ENCODE measurements around the gene CREM.
"Not testable (repeated sequence)": the region's sequence is repeated elsewhere in the genome, so short reads cannot be mapped to it uniquely, and the experiment has no call there.

CREM gene

DNA sequence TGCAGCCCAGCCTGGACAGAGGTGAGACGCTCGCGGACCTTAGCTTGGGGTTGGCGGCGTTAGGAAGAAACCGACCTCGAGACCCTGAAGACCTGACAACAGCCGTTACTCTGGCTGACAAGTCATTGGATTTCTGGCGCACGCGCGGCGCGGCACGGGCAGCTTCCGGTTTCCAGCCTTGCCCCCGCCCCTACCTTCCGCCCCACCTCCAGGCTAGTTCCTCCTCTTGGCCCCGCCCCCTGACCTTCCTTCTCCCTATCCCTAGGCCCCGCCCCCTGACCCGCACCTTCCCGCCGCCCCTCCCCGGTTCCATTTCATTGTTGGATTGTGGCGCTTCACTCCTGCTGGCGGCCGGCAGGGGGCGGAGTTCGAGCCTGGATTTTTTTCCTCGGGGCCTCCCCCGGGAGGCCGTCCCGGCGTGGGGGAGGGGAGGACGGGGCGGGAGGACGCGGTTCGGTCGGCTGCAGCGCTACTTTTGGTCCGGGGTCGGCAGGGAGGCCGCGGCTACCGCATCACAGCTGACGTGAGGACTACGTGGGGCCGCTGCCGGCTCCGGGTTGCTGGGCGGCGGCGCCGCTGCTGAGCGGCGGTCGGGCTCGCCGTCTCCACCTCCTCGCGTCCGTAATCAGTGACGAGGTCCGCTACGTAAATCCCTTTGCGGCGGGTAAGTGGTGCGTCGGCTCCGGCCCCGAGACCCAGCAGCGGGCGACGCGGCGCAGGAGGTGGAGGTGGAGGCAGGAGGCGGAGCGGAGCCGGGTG, at the start of gene CREM:
Gene CREM, plus strand, starts transcription at position 317 of the 759 bp plus-strand sequence. CDS start 10,990 bp downstream, outside the sequence.
- DNase-seq, result peak; percentile 99

DNA sequence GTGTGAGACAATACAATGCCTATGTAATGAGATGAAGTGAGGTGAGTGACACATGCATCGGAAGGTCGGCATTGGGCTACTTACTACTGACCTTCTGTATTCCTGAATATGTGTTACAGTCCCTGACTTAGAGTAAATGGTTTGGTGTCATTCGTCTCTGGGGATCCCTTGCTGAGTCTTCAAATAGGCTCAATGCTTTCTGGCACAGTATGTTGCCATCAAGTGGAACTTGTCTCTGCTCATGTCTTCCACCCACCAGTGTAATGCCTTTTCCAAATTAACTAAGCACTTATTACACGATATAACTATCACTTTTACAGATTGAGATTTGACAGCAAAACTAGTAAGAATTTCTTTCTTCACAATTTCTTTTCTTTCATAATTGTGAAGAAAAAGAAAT, 47.4 kb upstream of the CREM start:
- no peak for DNase-seq

DNA sequence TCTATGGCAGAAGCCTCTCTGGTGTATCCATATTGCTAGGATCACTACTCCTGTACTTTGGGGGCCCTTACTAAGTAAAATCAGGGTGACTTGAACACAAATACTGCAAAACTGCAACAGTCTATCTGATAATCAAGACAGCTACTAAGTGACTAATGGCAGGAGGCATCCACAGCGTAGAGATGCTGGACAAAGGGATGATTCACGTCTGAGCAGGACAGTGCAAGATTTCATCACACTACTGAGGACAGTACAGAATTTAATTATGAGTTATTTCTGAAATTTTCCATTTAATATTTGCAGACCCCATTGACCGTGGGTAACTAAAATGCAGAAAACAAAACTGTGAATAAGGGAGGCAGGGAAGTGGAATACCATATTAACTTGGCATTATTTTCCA, 46.9 kb upstream of the CREM start:
- DNase-seq, result no peak

DNA sequence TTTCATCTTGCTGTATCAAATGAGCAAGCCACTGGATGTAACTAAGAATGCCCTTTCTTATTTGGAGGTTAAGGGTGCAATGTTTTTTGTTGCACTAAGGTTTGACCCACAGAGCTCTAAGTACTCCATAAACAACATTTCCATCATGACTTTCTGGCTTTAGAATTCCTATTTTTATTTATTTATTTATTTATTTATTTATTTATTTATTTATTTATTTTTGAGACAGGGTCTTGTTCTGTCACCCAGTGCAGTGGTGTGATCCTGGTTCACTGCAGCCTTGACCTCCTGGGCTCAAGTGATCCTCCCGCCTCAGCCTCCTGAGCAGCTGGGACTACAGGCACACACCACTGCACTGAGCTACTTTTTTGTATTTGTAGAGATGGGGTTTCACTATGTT, 46.4 kb upstream of the CREM start:
- not testable (repeated sequence) for DNase-seq

DNA sequence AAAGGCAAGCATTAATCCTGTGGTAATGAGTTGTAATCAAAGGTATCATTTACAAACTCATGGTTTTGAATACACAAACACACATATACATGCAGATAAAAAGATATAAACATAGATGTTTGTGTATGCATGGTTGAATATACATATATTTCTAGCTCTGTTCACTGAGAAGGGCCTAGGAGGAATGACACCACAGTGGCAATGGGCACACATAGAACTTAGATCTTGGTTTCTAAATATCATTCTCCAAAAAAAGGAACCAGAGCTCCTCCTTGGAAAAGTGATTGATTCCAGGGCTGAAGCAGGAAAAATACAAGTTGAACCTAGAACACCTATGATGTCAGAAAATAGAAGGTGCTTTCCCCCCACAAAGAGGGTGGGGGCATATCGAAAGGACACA, 43.4 kb upstream of the CREM start:
- no peak for DNase-seq

DNA sequence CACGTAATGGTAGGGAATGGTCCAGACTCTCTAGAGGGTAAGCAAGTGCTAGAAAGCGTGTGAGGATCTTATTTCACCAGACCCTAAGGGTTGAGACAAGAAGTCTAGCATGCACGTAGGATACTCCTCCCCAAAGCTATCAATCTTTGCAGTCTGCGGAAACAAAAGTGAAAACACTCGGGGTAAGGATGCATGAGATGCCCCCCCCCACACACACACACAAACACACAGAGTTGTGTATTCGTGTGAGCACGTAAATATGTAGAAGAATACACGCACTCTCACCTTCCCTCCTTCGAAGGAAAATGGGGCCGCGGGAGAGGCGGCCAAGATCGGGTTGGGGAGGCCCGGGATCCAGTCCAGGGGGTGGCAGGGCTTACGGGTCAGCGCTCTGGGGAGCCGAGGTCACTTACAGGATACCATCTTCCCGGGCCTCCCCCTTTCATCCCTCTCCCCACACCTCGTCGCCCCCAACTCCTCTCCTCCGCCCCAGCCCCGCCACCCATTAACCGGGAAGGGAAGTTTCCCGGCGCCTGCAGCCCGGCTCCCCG, 37.0 kb upstream of the CREM start:
- peak in 1 of 2 donors; percentile 48 for DNase-seq

DNA sequence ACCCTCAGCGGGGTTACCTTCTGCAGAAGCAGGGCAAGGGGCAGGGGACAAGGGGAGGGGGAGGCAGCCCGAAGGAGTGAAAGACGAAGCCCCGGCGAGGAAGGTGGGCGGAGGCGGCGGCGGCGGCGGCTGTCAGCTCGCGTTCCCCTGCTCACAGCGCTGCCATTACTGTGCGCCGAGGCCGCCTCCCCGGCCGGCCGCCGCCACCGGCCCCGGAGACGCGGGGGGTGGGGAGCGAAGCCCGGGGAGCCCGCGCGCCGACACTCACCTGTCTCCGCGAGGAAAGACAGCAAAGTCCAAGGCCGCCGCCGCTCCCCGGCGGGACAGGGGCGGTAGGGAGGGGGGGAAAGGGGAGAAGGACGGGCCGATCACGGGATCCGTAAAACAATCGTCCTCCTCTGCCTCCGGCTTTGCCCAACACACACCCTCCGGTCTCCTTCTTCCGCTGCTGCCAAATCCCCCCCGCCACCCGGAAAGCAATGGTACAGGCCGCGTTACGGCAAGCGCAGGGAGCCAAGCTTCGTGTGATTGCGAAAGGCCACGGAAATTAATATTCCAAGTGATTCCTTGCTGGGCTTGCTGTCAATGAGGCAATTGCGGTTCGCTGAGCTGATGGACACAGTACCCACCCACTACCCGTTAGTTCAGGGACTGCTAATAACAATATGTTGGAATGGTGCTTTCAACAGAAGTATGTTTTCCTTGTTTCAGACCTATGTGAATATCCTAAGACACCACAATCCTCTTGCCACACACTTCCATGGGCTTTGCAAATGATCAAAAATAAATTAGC, 36.3 kb upstream of the CREM start, which contains the start of gene CUL2:
Gene CUL2, minus strand, starts transcription at position 180 of the 793 bp plus-strand sequence. CDS start 19,024 bp downstream, outside the sequence.
- peak; percentile 89 to 95 for DNase-seq

DNA sequence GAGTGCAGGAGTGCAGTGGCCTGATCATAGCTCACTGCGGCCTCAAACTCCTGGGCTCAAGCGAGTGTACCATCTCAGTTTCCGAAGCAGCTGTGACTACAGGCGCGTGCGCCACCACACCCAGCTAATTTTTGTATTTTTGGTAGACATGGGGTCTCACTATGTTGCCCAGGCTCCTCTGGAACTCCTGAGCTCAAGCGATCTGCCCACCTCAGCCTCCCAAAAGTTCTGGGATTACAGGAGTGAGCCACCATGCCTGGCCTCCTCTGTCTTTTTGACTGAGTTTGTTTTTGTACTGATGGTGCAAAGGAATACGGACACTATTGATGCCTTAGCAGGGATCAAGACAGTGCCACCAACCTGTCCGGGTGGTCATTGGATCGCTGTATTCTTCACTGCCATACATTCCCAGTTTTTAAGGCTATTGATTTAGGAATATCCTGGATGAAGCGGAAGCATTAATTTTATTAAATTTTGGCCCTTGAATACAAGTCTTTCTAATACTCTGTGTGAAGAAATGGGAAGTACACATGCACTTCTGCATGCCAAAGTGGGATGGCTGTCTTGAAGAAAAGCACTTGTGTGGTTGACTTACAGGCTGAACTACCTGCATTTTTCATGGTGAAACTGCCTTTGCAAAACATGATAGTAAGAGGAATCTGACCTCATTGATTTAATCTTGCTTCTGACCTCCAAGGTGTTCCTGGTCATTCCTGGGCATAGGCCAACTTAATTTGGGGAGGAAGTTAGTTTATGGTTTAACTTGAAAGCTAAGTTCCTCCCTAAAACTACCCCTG, 34.5 kb upstream of the CREM start:
- DNase-seq, result no peak

DNA sequence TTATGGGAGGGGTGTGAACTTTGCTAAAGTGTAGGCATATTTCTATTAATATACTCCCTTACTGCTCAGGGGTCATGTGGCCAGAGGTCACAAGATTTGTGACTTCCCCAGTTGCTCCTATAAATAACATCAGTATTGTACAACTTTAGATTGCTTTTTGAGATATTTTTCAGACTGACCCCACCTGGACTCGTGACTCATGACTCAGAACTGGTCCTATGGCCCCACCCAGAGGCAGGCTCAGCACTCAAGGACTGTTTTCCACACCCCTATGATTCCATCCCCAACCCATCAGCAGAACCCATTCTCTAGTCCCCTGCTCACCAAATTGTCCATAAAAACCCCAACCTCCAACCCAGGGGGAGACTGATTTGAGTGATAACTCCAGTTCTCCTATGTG, 33.8 kb upstream of the CREM start:
- DNase-seq, result peak in 1 of 2 donors; percentile 19

DNA sequence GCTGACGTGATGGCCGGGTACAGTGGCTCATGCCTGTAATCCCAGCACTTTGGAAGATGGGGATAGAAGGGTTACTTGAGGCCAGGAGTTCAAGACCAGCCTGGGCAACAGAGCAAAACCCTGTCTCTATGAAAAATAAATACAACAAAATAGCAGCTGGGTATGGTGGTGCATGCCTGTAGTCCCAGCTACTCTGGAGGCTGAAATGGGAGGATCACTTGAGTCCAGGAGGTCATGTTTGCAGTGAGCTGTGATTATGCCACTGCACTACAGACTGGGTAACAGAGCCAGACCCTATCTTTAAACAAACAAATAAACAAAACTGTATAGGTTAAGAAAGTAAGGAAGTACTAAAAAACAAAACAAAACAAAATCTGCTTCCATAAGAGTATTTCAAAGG, 30.3 kb upstream of the CREM start:
- no peak for DNase-seq

DNA sequence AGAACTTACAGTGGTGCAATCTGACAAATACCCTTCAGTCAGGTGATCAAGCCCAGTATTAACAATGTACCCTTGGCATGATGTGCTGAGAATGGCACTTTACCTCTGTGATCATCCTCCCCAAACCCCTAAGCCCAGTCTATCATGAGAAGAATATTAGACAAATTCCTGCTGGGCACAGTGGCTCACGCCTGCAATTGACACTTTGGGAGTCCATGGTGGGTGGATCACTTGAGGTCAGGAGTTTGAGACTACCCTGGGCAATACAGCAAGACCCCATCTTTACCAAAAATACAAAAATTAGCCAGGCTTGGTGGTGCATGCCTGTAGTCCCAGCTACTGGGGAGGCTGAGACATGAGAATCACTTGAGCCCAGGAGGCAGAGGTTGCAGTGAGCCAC, 29.1 kb upstream of the CREM start:
- no peak for DNase-seq

DNA sequence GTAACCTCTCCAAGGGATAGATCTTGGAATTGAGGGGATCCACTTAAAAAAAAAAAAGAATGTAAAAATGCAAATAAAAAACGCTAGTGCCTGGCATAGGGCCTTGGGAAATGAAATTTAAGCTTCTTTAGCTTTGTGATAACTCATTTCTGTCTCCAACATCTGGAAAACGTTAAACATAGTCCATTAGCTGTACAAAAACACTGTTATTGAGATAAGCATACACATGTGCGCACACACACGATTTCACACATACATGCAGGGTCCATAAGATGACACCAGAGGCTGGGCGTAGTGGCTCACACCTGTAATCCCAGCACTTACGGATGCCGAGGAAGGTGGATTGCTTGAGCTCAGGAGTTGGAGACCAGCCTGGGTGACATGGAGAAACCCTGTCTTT, 22.8 kb upstream of the CREM start:
- DNase-seq, result no peak

DNA sequence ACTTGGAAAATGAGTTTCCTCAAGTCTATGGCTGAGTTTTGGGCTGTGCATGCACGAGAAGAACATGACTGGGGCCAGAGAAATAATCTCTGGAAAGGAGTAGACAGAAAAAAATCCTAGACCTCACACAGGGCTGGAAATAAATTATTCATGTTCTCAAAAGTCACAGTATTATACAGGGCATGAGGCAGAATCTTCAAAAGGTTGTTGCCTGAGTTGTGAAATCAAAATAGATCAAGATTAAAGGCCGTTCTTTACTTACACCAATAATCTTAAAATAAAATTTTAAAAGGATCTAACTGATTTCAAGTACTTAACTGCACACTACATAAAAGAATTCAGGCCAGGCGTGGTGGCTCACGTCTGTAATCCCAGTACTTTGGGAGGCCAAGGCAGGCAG, 14.1 kb upstream of the CREM start:
- no peak for DNase-seq

DNA sequence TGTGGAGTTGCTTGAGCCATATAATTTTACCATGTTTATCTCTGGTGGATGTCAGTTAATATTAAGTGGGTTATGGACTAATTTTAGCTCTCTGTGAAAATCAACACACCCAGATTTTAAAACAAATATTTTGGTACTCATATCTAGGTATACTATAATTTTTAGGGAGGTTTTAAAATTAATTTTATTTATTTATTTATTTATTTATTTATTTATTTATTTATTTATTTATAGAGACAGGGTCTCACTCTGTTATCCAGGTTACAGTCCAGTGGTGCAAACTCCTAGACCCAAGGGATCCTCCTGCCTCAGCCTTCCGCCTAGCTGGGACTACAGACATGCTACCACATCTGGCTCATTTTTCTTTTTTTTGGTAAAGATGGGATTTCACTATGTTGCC, 7.3 kb upstream of the CREM start:
- no peak for DNase-seq

DNA sequence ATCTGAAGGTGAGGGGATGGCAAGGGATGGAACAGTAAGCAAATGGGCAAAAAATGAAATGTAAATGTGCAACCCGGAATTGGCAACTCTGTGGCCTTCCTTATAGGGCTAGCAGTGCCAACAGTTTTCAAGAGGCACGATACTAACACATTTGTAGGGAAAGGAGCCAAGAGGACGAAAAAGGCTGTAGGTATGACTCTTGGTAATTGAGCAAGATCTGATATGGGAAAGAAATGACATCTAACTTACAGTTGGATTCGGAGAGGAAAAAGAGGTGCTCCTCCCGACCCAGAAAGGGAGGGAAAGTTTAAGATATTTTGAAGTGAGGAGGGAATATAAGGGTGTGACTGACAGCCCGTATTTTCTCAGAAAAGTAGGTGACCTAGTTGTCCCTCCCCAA, 2.1 kb upstream of the CREM start:
- DNase-seq, result no peak

DNA sequence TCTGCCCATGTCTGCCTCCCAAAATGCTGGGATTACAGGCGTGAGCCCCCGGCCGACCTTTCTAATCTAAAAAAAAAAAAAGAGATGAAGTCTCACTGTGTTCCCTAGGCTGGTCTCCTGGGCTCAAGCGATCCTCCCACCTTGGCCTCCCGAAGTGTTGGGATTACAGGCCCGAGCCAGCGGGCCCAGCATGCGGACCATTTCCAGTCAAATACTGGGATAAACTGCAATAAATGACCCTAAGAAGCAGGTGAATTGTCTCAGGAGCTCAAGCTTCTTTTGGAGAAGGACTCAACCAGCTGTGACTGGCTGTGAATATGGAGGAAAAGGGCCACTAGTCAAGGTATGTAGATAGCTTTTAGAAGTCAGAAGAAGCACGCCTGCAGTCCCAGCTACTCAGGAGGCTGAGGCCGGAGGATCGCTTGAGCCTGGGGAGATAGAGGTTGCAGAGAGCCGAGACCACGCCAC, 550 bp upstream of the CREM start:
- DNase-seq, result no peak

DNA sequence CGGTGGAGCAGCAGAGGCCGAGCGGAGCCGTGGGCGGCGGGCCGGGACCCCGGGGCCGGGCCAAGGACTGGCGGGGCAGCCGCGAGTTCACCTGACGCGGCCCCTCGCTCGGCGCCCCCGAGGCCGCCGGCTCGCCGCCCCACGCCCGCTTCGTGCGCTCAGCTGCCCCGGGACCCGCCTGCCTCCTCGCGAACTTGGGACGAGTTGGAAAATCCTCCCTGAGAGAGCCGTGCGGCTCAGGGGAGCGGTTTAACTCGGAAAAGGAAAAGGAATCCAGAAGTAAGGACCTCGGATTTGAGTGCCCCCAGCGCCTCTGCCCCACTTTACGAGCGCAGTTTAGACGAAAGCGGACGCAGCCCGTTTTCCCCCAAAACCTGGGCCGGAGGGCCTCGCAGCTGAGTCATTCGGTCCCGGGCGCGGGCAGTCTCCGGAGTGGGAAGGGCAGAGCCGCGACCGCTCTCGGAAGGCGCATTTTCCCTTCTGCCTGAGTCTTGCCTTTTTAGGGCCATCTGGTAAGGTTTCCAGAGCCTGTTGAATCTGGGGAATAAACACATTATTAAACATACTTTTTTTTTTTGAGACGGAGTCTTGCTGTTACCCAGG, 744 bp downstream of the CREM start:
- peak; percentile 56 to 65 for DNase-seq

DNA sequence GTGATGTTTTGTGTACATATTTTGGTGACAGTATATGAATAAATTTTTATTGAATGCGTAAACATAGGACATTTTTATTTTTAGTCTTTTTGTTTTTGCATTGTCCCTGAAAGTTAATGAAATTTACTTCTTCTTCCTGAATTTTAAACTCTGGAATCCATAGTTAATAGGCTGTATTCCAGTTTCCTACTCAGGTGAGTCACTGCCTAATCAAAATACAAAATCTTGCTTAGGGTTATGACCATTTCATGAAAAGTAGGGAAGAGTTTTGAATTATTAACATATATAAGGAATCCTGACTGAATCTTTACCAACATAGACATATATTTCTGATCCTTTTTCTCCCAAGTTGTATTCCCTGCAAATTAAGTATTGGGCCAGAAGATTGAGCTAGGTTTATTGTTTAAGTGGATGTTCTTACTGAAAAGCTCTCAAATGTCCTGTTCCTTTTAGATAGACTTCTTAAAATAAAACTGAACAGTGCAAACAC, 2.6 kb downstream of the CREM start:
- no peak for DNase-seq

DNA sequence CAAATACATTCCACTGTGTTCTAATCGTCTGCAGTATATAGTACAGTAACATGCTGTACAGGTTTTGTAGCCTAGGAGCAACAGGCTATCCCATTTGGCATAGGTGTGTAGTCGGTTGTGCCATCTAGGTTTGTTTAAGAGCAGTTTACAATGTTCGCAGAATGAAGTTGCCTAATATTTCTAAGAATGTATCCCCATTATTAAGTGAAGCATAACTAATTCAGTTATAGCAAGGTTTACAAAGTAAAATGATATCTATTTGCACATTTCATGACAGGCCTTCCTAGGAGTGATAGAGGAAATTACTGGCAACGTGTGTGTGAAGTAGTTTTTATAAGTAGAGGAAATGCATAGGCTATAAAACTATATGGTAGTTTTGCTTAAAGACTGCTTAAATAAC, 4.0 kb downstream of the CREM start:
- no peak for DNase-seq

DNA sequence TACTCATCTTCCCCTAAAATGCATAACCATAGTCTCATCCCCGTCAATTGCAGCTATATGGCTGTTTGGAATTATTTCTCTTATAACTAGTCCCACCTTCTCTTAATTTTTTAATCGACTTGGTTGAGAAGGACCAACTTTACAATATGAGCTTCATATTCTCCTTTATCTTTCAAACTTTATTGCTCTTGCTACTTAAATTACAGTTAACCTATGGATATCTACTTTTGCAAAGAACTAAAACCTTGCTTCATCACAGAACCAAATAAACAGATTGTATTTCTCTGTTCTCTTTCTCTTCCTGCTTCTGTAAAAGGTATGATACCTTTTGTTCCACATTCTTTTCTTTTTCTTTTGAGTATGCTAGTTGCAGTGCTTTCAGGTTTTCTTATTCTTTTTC, 6.1 kb downstream of the CREM start:
- no peak for DNase-seq

DNA sequence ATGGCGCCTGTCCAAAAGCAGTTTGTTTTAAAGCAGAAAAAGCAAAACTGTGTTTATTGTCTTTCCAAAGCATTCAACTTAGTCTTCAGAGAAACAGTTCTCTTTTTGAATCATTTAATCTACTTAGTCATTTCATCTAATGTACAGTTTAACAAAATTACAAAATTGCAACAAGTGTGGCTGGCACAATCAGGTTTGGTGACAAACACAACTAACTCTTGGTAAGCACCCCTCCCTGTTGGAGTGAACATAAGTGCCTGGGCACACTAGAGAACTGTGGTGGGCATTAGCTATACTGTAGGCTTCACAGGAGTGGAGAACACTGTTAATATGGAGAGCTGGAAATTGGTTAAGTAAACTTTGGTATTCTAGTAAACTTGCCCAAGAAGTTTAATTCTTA, 6.9 kb downstream of the CREM start:
- no peak for DNase-seq

DNA sequence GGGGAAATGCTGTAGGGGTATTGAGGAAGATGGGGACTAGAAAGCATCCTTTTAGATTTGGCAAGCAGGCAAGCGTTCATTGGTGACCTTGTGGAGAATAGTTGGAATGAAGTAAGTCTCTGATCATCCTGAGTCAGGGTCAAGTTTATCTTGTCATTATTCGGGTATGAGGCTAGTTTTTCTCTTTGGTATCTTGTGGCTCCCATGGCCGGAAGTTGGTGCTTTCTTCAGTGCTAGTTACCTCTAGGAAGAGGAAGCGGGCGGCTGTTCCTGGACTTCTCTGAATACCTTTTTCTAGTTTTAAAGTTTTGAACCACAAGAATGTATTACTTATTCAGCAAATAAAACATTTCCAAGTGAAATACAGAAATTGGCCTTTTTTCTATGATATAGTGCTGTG, 9.2 kb downstream of the CREM start:
- DNase-seq, result peak in 1 of 2 donors; percentile 63

All from CD4-positive, alpha-beta T cell treated with Interferon alpha-2 for 1 hour (primary cell).